ENCODE data around the gene ZDHHC11.
"Not testable (repeated sequence)": the region's sequence is repeated elsewhere in the genome, so short reads cannot be mapped to it uniquely, and the experiment has no call there.

The ZDHHC11 gene

GRCh38 chr5:847736-848135 lies 3.0 kb downstream of the ZDHHC11 start:
- intact Hi-C loops (cut with micrococcal nuclease), result loop anchor here (10.0 kb wide), 1 partner anchor 83 kb away; no protein-coding TSS in a partner anchor
- not testable (repeated sequence) for H3K27ac Mint-ChIP-seq; H3K4me3 Mint-ChIP-seq; H3K27me3 Mint-ChIP-seq; H3K4me1 Mint-ChIP-seq (ENCODE audit: low read depth); H3K9me3 Mint-ChIP-seq; H3K36me3 Mint-ChIP-seq (ENCODE audit: low read depth)

- not testable (repeated sequence) for H3K9me3 Mint-ChIP-seq; H3K4me3 Mint-ChIP-seq; H3K36me3 Mint-ChIP-seq (ENCODE audit: low read depth); H3K27me3 Mint-ChIP-seq; H3K27ac Mint-ChIP-seq; H3K4me1 Mint-ChIP-seq (ENCODE audit: low read depth)
- intact Hi-C loops (cut with micrococcal nuclease), result loop anchor here (10.0 kb wide), 1 partner anchor 82 kb away; no protein-coding TSS in a partner anchor
Measured at GRCh38 chr5:847212-847611, 3.6 kb downstream of the ZDHHC11 start.

- intact Hi-C loops (cut with micrococcal nuclease), result loop anchor here (10.0 kb wide), 1 partner anchor 82 kb away; no protein-coding TSS in a partner anchor
- not testable (repeated sequence) for H3K27ac Mint-ChIP-seq; H3K27me3 Mint-ChIP-seq; H3K4me1 Mint-ChIP-seq (ENCODE audit: low read depth); H3K9me3 Mint-ChIP-seq; H3K4me3 Mint-ChIP-seq; H3K36me3 Mint-ChIP-seq (ENCODE audit: low read depth)
Measured at GRCh38 chr5:846602-847091, 4.1 kb downstream of the ZDHHC11 start.

- not testable (repeated sequence) for H3K27ac Mint-ChIP-seq
Measured at GRCh38 chr5:845676-846601, 4.8 kb downstream of the ZDHHC11 start.

GRCh38 chr5:845031-845675 lies 5.6 kb downstream of the ZDHHC11 start:
- H3K36me3 Mint-ChIP-seq (ENCODE audit: low read depth); H3K4me3 Mint-ChIP-seq; H3K27me3 Mint-ChIP-seq; H3K9me3 Mint-ChIP-seq; H3K4me1 Mint-ChIP-seq (ENCODE audit: low read depth); H3K27ac Mint-ChIP-seq: not testable (repeated sequence)
- intact Hi-C loops (cut with micrococcal nuclease), result loop anchor here (10.0 kb wide), 1 partner anchor 80 kb away; no protein-coding TSS in a partner anchor

More at GRCh38 chr5:845676-846601, 4.8 kb downstream of the ZDHHC11 start:
- not testable (repeated sequence) for H3K36me3 Mint-ChIP-seq (ENCODE audit: low read depth); H3K27me3 Mint-ChIP-seq; H3K4me3 Mint-ChIP-seq; H3K4me1 Mint-ChIP-seq (ENCODE audit: low read depth); H3K9me3 Mint-ChIP-seq
- intact Hi-C loops (cut with micrococcal nuclease), result loop anchor here (10.0 kb wide), 1 partner anchor 81 kb away; no protein-coding TSS in a partner anchor

- not testable (repeated sequence) for H3K4me1 Mint-ChIP-seq (ENCODE audit: low read depth); H3K4me3 Mint-ChIP-seq; H3K27ac Mint-ChIP-seq; H3K36me3 Mint-ChIP-seq (ENCODE audit: low read depth); H3K27me3 Mint-ChIP-seq; H3K9me3 Mint-ChIP-seq
- intact Hi-C loops (cut with micrococcal nuclease), result loop anchor here (10.0 kb wide), 1 partner anchor 80 kb away; no protein-coding TSS in a partner anchor
Measured at GRCh38 chr5:844426-844825, 6.4 kb downstream of the ZDHHC11 start.

- H3K4me3 Mint-ChIP-seq; H3K27ac Mint-ChIP-seq; H3K4me1 Mint-ChIP-seq (ENCODE audit: low read depth); H3K27me3 Mint-ChIP-seq; H3K36me3 Mint-ChIP-seq (ENCODE audit: low read depth); H3K9me3 Mint-ChIP-seq: not testable (repeated sequence)
- intact Hi-C loops (cut with micrococcal nuclease), result loop anchor here (10.0 kb wide), 1 partner anchor 79 kb away; no protein-coding TSS in a partner anchor
Measured at GRCh38 chr5:843926-844325, 6.9 kb downstream of the ZDHHC11 start.

- not testable (repeated sequence) for H3K4me1 Mint-ChIP-seq (ENCODE audit: low read depth); H3K9me3 Mint-ChIP-seq; H3K36me3 Mint-ChIP-seq (ENCODE audit: low read depth); H3K27me3 Mint-ChIP-seq; H3K27ac Mint-ChIP-seq; H3K4me3 Mint-ChIP-seq
- intact Hi-C loops (cut with micrococcal nuclease), result loop anchor here (10.0 kb wide), 1 partner anchor 79 kb away; no protein-coding TSS in a partner anchor
Measured at GRCh38 chr5:843371-843770, 7.4 kb downstream of the ZDHHC11 start.

GRCh38 chr5:842402-843221 lies 8.2 kb downstream of the ZDHHC11 start:
- H3K9me3 Mint-ChIP-seq; H3K36me3 Mint-ChIP-seq (ENCODE audit: low read depth); H3K4me1 Mint-ChIP-seq (ENCODE audit: low read depth); H3K27me3 Mint-ChIP-seq; H3K4me3 Mint-ChIP-seq; H3K27ac Mint-ChIP-seq: not testable (repeated sequence)
- intact Hi-C loops (cut with micrococcal nuclease), result loop anchor here (10.0 kb wide), 1 partner anchor 78 kb away; no protein-coding TSS in a partner anchor

- not testable (repeated sequence) for H3K9me3 Mint-ChIP-seq; H3K27ac Mint-ChIP-seq; H3K4me1 Mint-ChIP-seq (ENCODE audit: low read depth); H3K36me3 Mint-ChIP-seq (ENCODE audit: low read depth); H3K27me3 Mint-ChIP-seq; H3K4me3 Mint-ChIP-seq
- intact Hi-C loops (cut with micrococcal nuclease), result loop anchor here (10.0 kb wide), 1 partner anchor 77 kb away; no protein-coding TSS in a partner anchor
Measured at GRCh38 chr5:841531-842401, 9.0 kb downstream of the ZDHHC11 start.

GRCh38 chr5:840974-841435 lies 9.8 kb downstream of the ZDHHC11 start:
- not testable (repeated sequence) for H3K36me3 Mint-ChIP-seq (ENCODE audit: low read depth); H3K9me3 Mint-ChIP-seq; H3K4me3 Mint-ChIP-seq; H3K27ac Mint-ChIP-seq; H3K27me3 Mint-ChIP-seq; H3K4me1 Mint-ChIP-seq (ENCODE audit: low read depth)
- intact Hi-C loops (cut with micrococcal nuclease), result loop anchor here (10.0 kb wide), 1 partner anchor 76 kb away; no protein-coding TSS in a partner anchor

GRCh38 chr5:840118-840973 lies 10.4 kb downstream of the ZDHHC11 start:
- not testable (repeated sequence) for H3K27me3 Mint-ChIP-seq; H3K36me3 Mint-ChIP-seq (ENCODE audit: low read depth); H3K27ac Mint-ChIP-seq; H3K9me3 Mint-ChIP-seq; H3K4me3 Mint-ChIP-seq; H3K4me1 Mint-ChIP-seq (ENCODE audit: low read depth)
- intact Hi-C loops (cut with micrococcal nuclease), result loop anchor here (10.0 kb wide), 1 partner anchor 76 kb away; no protein-coding TSS in a partner anchor
